IMR-90 (cell line): ENCODE data around the gene PARL. TPM values are rescaled to one million over a fixed set of nuclear protein-coding genes. Genes with fewer than 3 reads are reported as not detected.

Experiments
- ATAC-seq: fragments of 200-7000 bp; cut with Tn5 transposase; 2 replicates; pipeline ENCODE4 v1.9.1; 2020; ENCODE audit warnings: low read depth, mild to moderate bottlenecking, moderate library complexity
- BruUV-seq: library from RNA; stranded (reverse); fragments of 400-500 nt; replicated peaks from 2 replicates; lab custom pipeline; 2021; lab: Mats Ljungman, UMichigan
- CTCF ChIA-PET: fragments of 300-600 bp; formaldehyde crosslinking; extraction: SDS; loops from one replicate; lab custom pipeline; 2021; ENCODE audit warnings: antibody characterized with exemption; lab: Yijun Ruan, JAX
- POLR2A ChIA-PET: fragments of 300-600 bp; sonication (Branson Sonifier 250); formaldehyde crosslinking; loops from one replicate; lab custom pipeline; 2022; ENCODE audit warnings: antibody characterized with exemption; ENCODE audit not compliant: unreplicated experiment; lab: Charles Lee
- DNase-seq: peaks from one replicate; pipeline ENCODE4 v3.0.0; 2013
- H2AFZ ChIP-seq: replicated peaks from 2 replicates; pipeline ENCODE3; 2013; ENCODE audit warnings: low read length, mild to moderate bottlenecking; ENCODE audit not compliant: poor library complexity
- H2AK5ac ChIP-seq: 2 replicates; pipeline ENCODE4 v1.6.1; 2013; ENCODE audit warnings: low read depth, low read length, inconsistent platforms
- H2AK9ac ChIP-seq: replicated peaks from 2 replicates; pipeline ENCODE3; 2013; ENCODE audit warnings: mild to moderate bottlenecking, low read depth, low read length, moderate library complexity; ENCODE audit not compliant: poor library complexity
- H2BK120ac ChIP-seq: 2 replicates; pipeline ENCODE4 v1.6.1; 2013; ENCODE audit warnings: low read depth, low read length, inconsistent platforms
- H2BK15ac ChIP-seq: 3 replicates; pipeline ENCODE4 v1.6.1; 2013; ENCODE audit warnings: low read depth, low read length, inconsistent platforms
- H2BK20ac ChIP-seq: 2 replicates; pipeline ENCODE4 v1.6.1; 2013; ENCODE audit warnings: low read depth, mild to moderate bottlenecking, inconsistent platforms, low read length, moderate library complexity
- H2BK5ac ChIP-seq: 2 replicates; pipeline ENCODE4 v1.6.1; 2013; ENCODE audit warnings: mild to moderate bottlenecking, low read depth, low read length, inconsistent platforms; ENCODE audit not compliant: poor library complexity, severe bottlenecking
- H3K14ac ChIP-seq: replicated peaks from 2 replicates; pipeline ENCODE4 v1.6.1; 2013; ENCODE audit warnings: low read depth, low read length, inconsistent platforms
- H3K18ac ChIP-seq: 2 replicates; pipeline ENCODE4 v1.6.1; 2013; ENCODE audit warnings: low read depth, low read length, control low read depth
- H3K23ac ChIP-seq: 2 replicates; pipeline ENCODE4 v1.6.1; 2013; ENCODE audit warnings: low read depth, low read length, inconsistent platforms
- H3K27ac ChIP-seq: 2 replicates; pipeline ENCODE4 v1.5.1; 2013; ENCODE audit warnings: mild to moderate bottlenecking, control low read depth, low read length; ENCODE audit not compliant: insufficient read depth
- H3K27me3 ChIP-seq: 2 replicates; pipeline ENCODE4 v1.6.1; 2013; ENCODE audit warnings: low read length; ENCODE audit not compliant: control insufficient read depth, insufficient read depth
- H3K36me3 ChIP-seq: 2 replicates; pipeline ENCODE4 v1.6.1; 2013; ENCODE audit warnings: low read length, mixed read lengths; ENCODE audit not compliant: control insufficient read depth, insufficient read depth
- H3K4ac ChIP-seq: 2 replicates; pipeline ENCODE4 v1.6.1; 2013; ENCODE audit warnings: low read depth, low read length, inconsistent platforms
- H3K4me1 ChIP-seq: 2 replicates; pipeline ENCODE4 v1.6.1; 2013; ENCODE audit warnings: low read length, mixed read lengths; ENCODE audit not compliant: control insufficient read depth, insufficient read depth
- H3K4me2 ChIP-seq: 2 replicates; pipeline ENCODE4 v1.6.1; 2013; ENCODE audit warnings: low read depth, mild to moderate bottlenecking, control low read depth, low read length, moderate library complexity
- H3K4me3 ChIP-seq: 2 replicates; pipeline ENCODE4 v1.5.1; 2013; ENCODE audit warnings: low read depth, mild to moderate bottlenecking, control low read depth, low read length, moderate library complexity; ENCODE audit not compliant: insufficient read depth
- H3K56ac ChIP-seq: 2 replicates; pipeline ENCODE4 v1.6.1; 2013; ENCODE audit warnings: low read length, inconsistent platforms; ENCODE audit not compliant: insufficient read depth; ENCODE audit errors: extremely low read depth
- H3K79me1 ChIP-seq, 2 experiments: 2 replicates each; pipeline ENCODE4 v1.6.1; 2013; ENCODE audit warnings: low read length in 2 of 2, inconsistent platforms in 1 of 2, low read depth in 1 of 2
- H3K9ac ChIP-seq: 2 replicates; pipeline ENCODE4 v1.6.1; 2013; ENCODE audit warnings: low read depth, low read length, control low read depth
- H3K9me1 ChIP-seq: 2 replicates; pipeline ENCODE4 v1.6.1; 2013; ENCODE audit warnings: low read length, inconsistent platforms; ENCODE audit not compliant: insufficient read depth
- H3K9me3 ChIP-seq: 2 replicates; pipeline ENCODE4 v1.6.1; 2013; ENCODE audit warnings: low read length; ENCODE audit not compliant: control insufficient read depth, insufficient read depth
- H4K20me1 ChIP-seq: 2 replicates; pipeline ENCODE4 v1.6.1; 2013; ENCODE audit warnings: low read length, inconsistent platforms; ENCODE audit not compliant: insufficient read depth
- H4K5ac ChIP-seq: 2 replicates; pipeline ENCODE4 v1.6.1; 2013; ENCODE audit warnings: mild to moderate bottlenecking, low read depth, low read length, control low read depth
- H4K8ac ChIP-seq, 2 experiments: 2 replicates each; pipeline ENCODE4 v1.6.1; 2013; ENCODE audit warnings: low read depth in 2 of 2, low read length in 2 of 2, control low read depth in 1 of 2, inconsistent platforms in 1 of 2
- H4K91ac ChIP-seq: 2 replicates; pipeline ENCODE4 v1.6.1; 2013; ENCODE audit warnings: low read depth, low read length, inconsistent platforms; ENCODE audit not compliant: insufficient read depth
- BHLHE40 ChIP-seq: fragments of 150-350 bp; IDR thresholded peaks from 2 replicates; pipeline ENCODE4 v1.6.1; 2016; ENCODE audit warnings: mild to moderate bottlenecking, low read depth, low read length
- CEBPB ChIP-seq: IDR thresholded peaks from 2 replicates; pipeline ENCODE4 v1.6.1; 2012; ENCODE audit warnings: low read depth, low read length, improper control_type of control experiment
- CHD1 ChIP-seq: IDR thresholded peaks from 2 replicates; pipeline ENCODE4 v1.6.1; 2012; ENCODE audit warnings: low read depth, low read length, improper control_type of control experiment
- ELK1 ChIP-seq: fragments of 150-350 bp; IDR thresholded peaks from 2 replicates; pipeline ENCODE4 v1.6.1; 2016; ENCODE audit warnings: low read depth, mild to moderate bottlenecking, low read length, moderate library complexity, borderline replicate concordance
- FOS ChIP-seq: fragments of 150-350 bp; IDR thresholded peaks from 2 replicates; pipeline ENCODE4 v1.6.1; 2016; ENCODE audit warnings: low read depth, low read length
- MAFK ChIP-seq: IDR thresholded peaks from 2 replicates; pipeline ENCODE4 v1.6.1; 2012; ENCODE audit warnings: low read depth, low read length, improper control_type of control experiment
- MAZ ChIP-seq: IDR thresholded peaks from 2 replicates; pipeline ENCODE4 v1.6.1; 2012; ENCODE audit warnings: low read depth, mild to moderate bottlenecking, low read length, improper control_type of control experiment, moderate library complexity, borderline replicate concordance
- MXI1 ChIP-seq: IDR thresholded peaks from 2 replicates; pipeline ENCODE4 v1.6.1; 2012; ENCODE audit warnings: low read depth, mild to moderate bottlenecking, low read length, moderate library complexity, borderline replicate concordance
- NFE2L2 ChIP-seq: fragments of 150-350 bp; IDR thresholded peaks from 2 replicates; pipeline ENCODE4 v1.6.1; 2016; ENCODE audit warnings: low read depth, mild to moderate bottlenecking, low read length
- POLR2A ChIP-seq: IDR thresholded peaks from 2 replicates; pipeline ENCODE4 v1.6.1; 2012; ENCODE audit warnings: mild to moderate bottlenecking, low read depth, low read length
- RAD21 ChIP-seq: IDR thresholded peaks from 2 replicates; pipeline ENCODE4 v1.6.1; 2012; ENCODE audit warnings: low read length, improper control_type of control experiment
- RCOR1 ChIP-seq: IDR thresholded peaks from 2 replicates; pipeline ENCODE4 v1.6.1; 2012; ENCODE audit warnings: mild to moderate bottlenecking, low read length, improper control_type of control experiment; ENCODE audit not compliant: insufficient replicate concordance
- RFX5 ChIP-seq: IDR thresholded peaks from 2 replicates; pipeline ENCODE4 v1.8.0; 2012; ENCODE audit warnings: low read depth, mild to moderate bottlenecking, low read length, moderate library complexity
- WGBS, 2 experiments: methylation state at CpG; one replicate each; pipeline versions ENCODE4 v1.1.5 to v1.1.7; 2013; ENCODE audit warnings: missing lambda C conversion rate in 2 of 2; ENCODE audit not compliant: insufficient read length in 1 of 2; ENCODE audit errors: extremely low coverage in 2 of 2; 5-methylcytosine and 5-hydroxymethylcytosine counted together
- dilution Hi-C: fragments of 300-500 bp; cut with HindIII; formaldehyde crosslinking; loops from one replicate; pipeline ENCODE4 v1.14.3; 2018; ENCODE audit warnings: low sequenced_read_pairs; ENCODE audit not compliant: unreplicated experiment
- in situ Hi-C: fragments of 300-500 bp; cut with MboI; formaldehyde crosslinking; loops from 3 replicates; pipeline ENCODE4 v1.14.3; 2019; ENCODE audit warnings: low sequenced_read_pairs, inconsistent platforms, mixed read lengths
- intact Hi-C: fragments of 100-400 bp; cut with micrococcal nuclease; formaldehyde crosslinking; loops from 2 replicates; pipeline ENCODE4 v1.10.0; 2022
- polyA plus RNA-seq, 3 experiments: library from polyadenylated mRNA; depleted of rRNA; stranded (reverse); fragments of >200 nt; gene quantifications; 2 replicates each; pipeline ENCODE4 v1.2.3, GENCODE V29; 2012; ENCODE audit warnings: low replicate concordance in 1 of 3
- total RNA-seq: library from RNA; depleted of rRNA; stranded (reverse); fragments of >200 nt; gene quantifications from 2 replicates; pipeline ENCODE4 v1.2.3, GENCODE V29; 2012
- TF ChIP-seq, protein P1 (sequence below): fragments of 150-350 bp; IDR thresholded peaks from 2 replicates; pipeline ENCODE4 v1.6.1; 2017; ENCODE audit warnings: mild to moderate bottlenecking, antibody characterized with exemption, low read length, low read depth
- TF ChIP-seq, protein P2 (sequence below): conservative IDR thresholded peaks from 2 replicates; pipeline ENCODE4 v1.5.1; 2012; ENCODE audit warnings: mild to moderate bottlenecking, low read depth, low read length, improper control_type of control experiment

Gene PARL
- total and polyA plus RNA-seq, 2 of the 4 experiments (the other 2 are of a cell fraction) = 35.5 to 42.6 TPM

GRCh38 chr3:183826448-183827250 lies 58.0 kb downstream of the PARL start:
- Histone ChIP-seq H3K23ac (no peak overlapping the region), H3K4me1 (no peaks in the 10 kb centered on the region), H3K9me1 (no peaks in the 10 kb centered on the region), H4K8ac (no peak overlapping the region), H3K36me3 (peaks cover 20% of the 10 kb centered on the region), H2BK20ac (no peak overlapping the region), H3K4ac (no peak overlapping the region), H3K18ac (no peak overlapping the region), H4K91ac (no peak overlapping the region), H3K14ac (no peak overlapping the region), H3K4me3 (no peak overlapping the region), H4K5ac (no peak overlapping the region), H3K56ac (no peak overlapping the region), H3K9me3 (no peaks in the 10 kb centered on the region), H3K27ac (no peak overlapping the region), H3K4me2 (no peak overlapping the region), H2BK15ac (no peak overlapping the region), H2AK5ac (no peak overlapping the region), H4K20me1 (peaks cover 10% of the 10 kb centered on the region), H2AFZ (no peak overlapping the region), H2AK9ac (no peak overlapping the region), H3K9ac (no peak overlapping the region), H2BK5ac (no peak overlapping the region), H3K79me1 (peaks cover 0 to 3% of the 10 kb centered on the region in 2 experiments; a peak in 1 of 4 replicates), H3K27me3 (no peaks in the 10 kb centered on the region), H2BK120ac (no peak overlapping the region)
- ATAC-seq = no peak
- dilution Hi-C loops = no loop called here
- in situ Hi-C loops = no loop called here
- no TSS peak for BruUV-seq
- whole genome bisulfite sequencing, 2 experiments = 92% methylated on average over 4 of the region's 14 CpGs; no CpG with 5 or more reads in 1 of the 2 experiments
- no peak for DNase-seq
- ChIA-PET POLR2A (no interaction called here), CTCF (interaction anchor here (1.5 kb wide), 1 partner anchor 17 kb away, joined by 4 read pairs; no protein-coding TSS in a partner anchor)
- intact Hi-C loops = no loop called here
- TF ChIP-seq CHD1 (no peak), NFE2L2 (no peak), RFX5 (no peak), CEBPB (no peak), MAZ (no peak), RCOR1 (no peak), FOS (no peak), POLR2A (no peak), BHLHE40 (no peak), MXI1 (no peak), ELK1 (no peak), MAFK (no peak), RAD21 (no peak)
- TF ChIP-seq, protein P1, sequence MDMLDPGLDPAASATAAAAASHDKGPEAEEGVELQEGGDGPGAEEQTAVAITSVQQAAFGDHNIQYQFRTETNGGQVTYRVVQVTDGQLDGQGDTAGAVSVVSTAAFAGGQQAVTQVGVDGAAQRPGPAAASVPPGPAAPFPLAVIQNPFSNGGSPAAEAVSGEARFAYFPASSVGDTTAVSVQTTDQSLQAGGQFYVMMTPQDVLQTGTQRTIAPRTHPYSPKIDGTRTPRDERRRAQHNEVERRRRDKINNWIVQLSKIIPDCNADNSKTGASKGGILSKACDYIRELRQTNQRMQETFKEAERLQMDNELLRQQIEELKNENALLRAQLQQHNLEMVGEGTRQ = no peak
- TF ChIP-seq, protein P2, sequence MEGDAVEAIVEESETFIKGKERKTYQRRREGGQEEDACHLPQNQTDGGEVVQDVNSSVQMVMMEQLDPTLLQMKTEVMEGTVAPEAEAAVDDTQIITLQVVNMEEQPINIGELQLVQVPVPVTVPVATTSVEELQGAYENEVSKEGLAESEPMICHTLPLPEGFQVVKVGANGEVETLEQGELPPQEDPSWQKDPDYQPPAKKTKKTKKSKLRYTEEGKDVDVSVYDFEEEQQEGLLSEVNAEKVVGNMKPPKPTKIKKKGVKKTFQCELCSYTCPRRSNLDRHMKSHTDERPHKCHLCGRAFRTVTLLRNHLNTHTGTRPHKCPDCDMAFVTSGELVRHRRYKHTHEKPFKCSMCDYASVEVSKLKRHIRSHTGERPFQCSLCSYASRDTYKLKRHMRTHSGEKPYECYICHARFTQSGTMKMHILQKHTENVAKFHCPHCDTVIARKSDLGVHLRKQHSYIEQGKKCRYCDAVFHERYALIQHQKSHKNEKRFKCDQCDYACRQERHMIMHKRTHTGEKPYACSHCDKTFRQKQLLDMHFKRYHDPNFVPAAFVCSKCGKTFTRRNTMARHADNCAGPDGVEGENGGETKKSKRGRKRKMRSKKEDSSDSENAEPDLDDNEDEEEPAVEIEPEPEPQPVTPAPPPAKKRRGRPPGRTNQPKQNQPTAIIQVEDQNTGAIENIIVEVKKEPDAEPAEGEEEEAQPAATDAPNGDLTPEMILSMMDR = no peak
